Naive thymus-derived CD8-positive, alpha-beta T cell (primary cell): ENCODE data around the gene ZNF496. TPM values are rescaled to one million over a fixed set of nuclear protein-coding genes. Genes with fewer than 3 reads are reported as not detected.

Source experiments
- ATAC-seq, 2 donors: fragments of 150-1000 bp; cut with Tn5 transposase in 1 of 2; sonication (Bioruptor Pico), chemical (Tn5 transposase) in 1 of 2; 1 replicate in 1 of 2; 2 replicates in 1 of 2; pipeline ENCODE4 v1.10.0; 2021; ENCODE audit warnings: mild to moderate bottlenecking in 2 of 2, moderate library complexity in 2 of 2
- POLR2A ChIA-PET: fragments of 350-600 bp; sonication (Branson Sonifier 250); formaldehyde crosslinking; loops from one replicate; lab custom pipeline; 2021; ENCODE audit warnings: antibody characterized with exemption; lab: Charles Lee
- DNase-seq, 10 donors: peaks; one replicate each; pipeline versions ENCODE4 v3.0.0 to v3.0.0-alpha.2; 2020 to 2022
- H3K27ac Mint-ChIP-seq, 10 donors: one replicate each; pipeline ENCODE4 v1.8.0; 2020 to 2022; ENCODE audit warnings: mild to moderate bottlenecking in 10 of 10, mixed read lengths in 10 of 10, moderate library complexity in 4 of 10, inconsistent platforms in 1 of 10
- H3K27me3 Mint-ChIP-seq, 5 donors: one replicate each; pipeline ENCODE4 v1.8.0; 2021 to 2022; ENCODE audit warnings: mixed read lengths in 5 of 5
- H3K36me3 Mint-ChIP-seq, 3 donors: one replicate each; pipeline ENCODE4 v1.8.0; 2020 to 2022; ENCODE audit warnings: mixed read lengths in 3 of 3, mild to moderate bottlenecking in 2 of 3, inconsistent platforms in 1 of 3
- H3K4me1 Mint-ChIP-seq, 4 donors: one replicate each; pipeline ENCODE4 v1.8.0; 2021 to 2022; ENCODE audit warnings: mixed read lengths in 4 of 4
- H3K4me3 Mint-ChIP-seq, 10 donors: one replicate each; pipeline ENCODE4 v1.8.0; 2020 to 2022; ENCODE audit warnings: mild to moderate bottlenecking in 10 of 10, mixed read lengths in 10 of 10, moderate library complexity in 6 of 10, inconsistent platforms in 1 of 10
- H3K9me3 Mint-ChIP-seq, 9 donors: one replicate each; pipeline ENCODE4 v1.8.0; 2020 to 2022; ENCODE audit warnings: mixed read lengths in 9 of 9, mild to moderate bottlenecking in 3 of 9, inconsistent platforms in 1 of 9, moderate library complexity in 1 of 9
- polyA plus RNA-seq, 3 donors: library from polyadenylated mRNA; unstranded; fragments of 300-500 nt; fragmentation: Illumina TruSeq; gene quantifications; one replicate each; pipeline ENCODE4 v1.2.3, GENCODE V29; 2021
- total RNA-seq, 8 experiments: library from RNA in 2 of 8; stranded (reverse) in 2 of 8; gene quantifications; one replicate each; pipeline ENCODE4 v1.2.3 and lab custom pipeline; 2021 to 2026

Gene ZNF496
- total and polyA plus RNA-seq, 5 experiments from 2014 or later: 17.3 to 77.8 (median 36.3) TPM

DNA sequence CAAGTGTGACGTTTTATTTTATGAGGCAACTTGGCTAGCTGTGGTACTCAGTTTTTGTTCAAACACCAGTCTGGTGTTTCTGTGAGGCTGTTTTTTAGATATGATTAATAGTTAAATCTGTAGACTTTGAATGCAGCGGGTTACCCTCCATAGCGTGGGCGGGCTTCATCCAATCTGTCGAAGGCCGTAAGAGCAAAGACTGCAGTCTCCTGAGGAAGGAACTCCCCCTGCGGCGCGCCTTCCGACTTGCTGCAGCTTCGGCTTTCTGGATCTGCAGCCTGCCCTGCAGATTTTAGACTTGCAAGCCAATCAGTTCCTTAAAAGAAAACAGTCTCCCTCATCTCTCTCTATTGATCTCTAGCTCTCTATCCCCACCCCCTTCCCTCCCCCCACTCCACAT lies 4.2 kb upstream of the ZNF496 start:
- Mint-ChIP-seq H3K27ac (peak overlapping the region in 4 of 10 donors; percentile 17 to 61 (median 32)), H3K4me3 (no peak overlapping the region), H3K4me1 (peaks cover 15 to 51% (median 42%) of the 10 kb centered on the region in 4 donors), H3K27me3 (no peaks in the 10 kb centered on the region), H3K9me3 (no peaks in the 10 kb centered on the region), H3K36me3 (peaks cover 0 to 3% (median 0%) of the 10 kb centered on the region in 3 donors)
- POLR2A ChIA-PET: interaction anchor here (1.1 to 2.1 kb wide), 3 partner anchors 8 to 126 kb away, joined by 3 to 8 read pairs (median 6); no protein-coding TSS in a partner anchor
- no peak for ATAC-seq
- no peak for DNase-seq

DNA sequence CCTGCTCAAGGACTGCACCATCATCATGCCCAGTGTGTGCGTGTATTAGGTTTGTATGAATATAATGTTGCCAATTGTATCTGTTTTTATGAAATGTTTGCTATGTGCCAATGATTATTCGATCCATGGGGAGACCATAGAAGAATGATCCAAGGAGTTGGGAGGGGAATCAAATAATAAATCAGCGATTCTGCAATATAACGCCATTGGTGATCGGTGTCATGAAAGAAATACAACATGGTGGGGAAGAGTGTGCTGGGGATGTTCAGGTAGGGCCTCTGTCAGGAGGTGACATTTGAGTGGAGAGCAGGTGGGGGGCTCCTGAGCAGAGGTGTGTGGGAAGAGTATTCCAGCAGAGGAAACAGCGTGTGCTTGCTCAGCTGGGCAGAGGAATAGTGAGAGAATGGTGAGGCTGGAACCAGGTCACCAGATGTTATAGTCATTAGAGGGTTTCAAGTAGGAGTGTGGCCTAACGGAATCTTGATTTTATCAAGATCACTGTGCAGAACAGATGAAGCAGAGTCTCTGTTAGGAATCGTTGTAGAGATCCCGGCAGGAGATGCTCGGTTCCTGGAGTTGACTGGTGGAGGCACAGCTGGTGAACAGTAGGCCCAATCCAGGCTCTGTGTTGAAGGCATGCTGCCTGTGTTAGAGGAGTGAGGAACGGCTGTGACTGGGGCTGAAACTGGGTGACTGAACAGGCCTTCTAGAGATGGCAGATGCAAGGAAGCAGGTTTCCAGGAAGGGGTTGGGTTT lies 2.9 kb upstream of the ZNF496 start:
- Mint-ChIP-seq H3K27ac (peak overlapping the region in 8 of 10 donors; percentile 1 to 91 (median 58)), H3K4me3 (peak overlapping the region in 5 of 10 donors; percentile 3 to 87 (median 30)), H3K36me3 (peaks cover 0 to 7% (median 0%) of the 10 kb centered on the region in 3 donors), H3K27me3 (no peaks in the 10 kb centered on the region), H3K9me3 (no peaks in the 10 kb centered on the region), H3K4me1 (peaks cover 25 to 63% (median 50%) of the 10 kb centered on the region in 4 donors)
- POLR2A ChIA-PET: interaction anchor here (1.8 kb wide), 1 partner anchor 12 kb away, joined by 8 read pairs; no protein-coding TSS in a partner anchor
- ATAC-seq: no peak
- no peak for DNase-seq

DNA sequence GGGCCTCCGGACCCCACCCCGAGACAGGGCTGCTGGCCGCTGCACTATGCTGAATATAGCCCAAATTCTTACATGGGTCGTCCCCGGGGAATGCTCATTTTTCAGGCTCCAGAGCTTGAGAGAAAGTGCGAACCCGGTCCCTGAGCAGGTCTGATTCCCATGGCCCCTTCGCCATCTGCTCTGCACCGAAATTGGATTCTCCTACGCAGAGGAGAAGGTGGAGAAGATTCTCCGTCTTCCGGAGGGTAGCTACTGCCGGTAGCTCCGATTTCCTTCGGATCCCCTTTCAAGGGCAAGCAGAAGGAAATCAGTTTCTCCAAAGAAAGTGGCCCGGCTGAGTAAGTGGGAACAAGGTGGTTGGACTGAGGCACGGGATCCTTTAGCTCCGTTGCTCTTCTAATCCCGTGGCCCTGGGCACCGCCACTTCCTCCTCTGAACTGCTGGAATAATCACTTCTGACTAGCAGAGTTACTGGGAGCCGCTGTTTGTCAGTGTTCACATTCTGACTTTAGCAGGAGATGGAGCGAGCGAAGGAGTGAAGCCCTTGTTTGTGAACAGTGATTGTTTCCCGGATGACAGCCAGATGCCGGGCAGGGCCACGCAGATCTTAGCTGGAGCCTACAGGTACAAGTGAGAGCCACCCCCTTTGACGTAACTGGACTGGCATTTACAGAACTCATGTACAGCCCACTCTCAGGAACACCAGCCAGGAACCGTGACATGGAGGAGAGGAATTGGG lies 1.1 kb upstream of the ZNF496 start:
- no peaks in the 10 kb centered on the region for H3K9me3 Mint-ChIP-seq
- POLR2A ChIA-PET: interaction anchor here (0.6 to 3.1 kb wide), 7 partner anchors 10 to 401 kb away, joined by 3 to 34 read pairs (median 7); partner anchors contain the start of gene AHCTF1
- DNase-seq (no peak), ATAC-seq (no peak)
- H3K4me3 Mint-ChIP-seq: peak overlapping the region; percentile 72 to 96 (median 80)
- peaks cover 30 to 75% (median 53%) of the 10 kb centered on the region in 4 donors for H3K4me1 Mint-ChIP-seq
- H3K27me3 Mint-ChIP-seq: no peaks in the 10 kb centered on the region
- peaks cover 0 to 11% (median 0%) of the 10 kb centered on the region in 3 donors for H3K36me3 Mint-ChIP-seq
- H3K27ac Mint-ChIP-seq: peak overlapping the region; percentile 61 to 95 (median 89)

DNA sequence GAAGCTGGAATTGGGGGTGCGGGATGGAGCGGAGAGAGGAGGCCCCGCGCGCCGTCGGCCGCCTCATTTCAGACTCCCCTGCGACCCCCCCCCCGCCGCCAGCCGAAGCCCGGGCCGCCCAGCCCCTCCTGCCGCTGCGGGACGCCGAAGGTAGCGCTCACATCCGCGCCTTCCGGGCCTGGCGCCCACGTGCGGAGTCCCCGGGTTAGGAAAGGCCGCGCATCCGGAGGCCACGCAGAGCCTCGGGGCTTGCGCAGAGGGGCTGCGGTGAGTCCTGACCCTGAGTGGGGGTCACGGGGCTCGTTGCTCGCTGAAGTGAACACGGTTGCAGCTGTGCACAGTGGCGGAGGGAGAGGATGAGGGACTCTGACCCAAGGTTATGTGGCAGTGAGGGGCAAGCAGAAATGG lies 552 bp upstream of the ZNF496 start:
- H3K4me1 Mint-ChIP-seq: peaks cover 34 to 76% (median 54%) of the 10 kb centered on the region in 4 donors
- peak overlapping the region; percentile 61 to 95 (median 89) for H3K27ac Mint-ChIP-seq
- peaks cover 0 to 12% (median 0%) of the 10 kb centered on the region in 3 donors for H3K36me3 Mint-ChIP-seq
- no peaks in the 10 kb centered on the region for H3K27me3 Mint-ChIP-seq
- POLR2A ChIA-PET: interaction anchor here (0.6 to 3.1 kb wide), 6 partner anchors 9 to 1061 kb away, joined by 3 to 34 read pairs (median 7); no protein-coding TSS in a partner anchor
- DNase-seq (peak; percentile 33 to 83 (median 57)), ATAC-seq (peak; percentile 54 to 60)
- peak overlapping the region; percentile 72 to 96 (median 80) for H3K4me3 Mint-ChIP-seq
- H3K9me3 Mint-ChIP-seq: no peaks in the 10 kb centered on the region

DNA sequence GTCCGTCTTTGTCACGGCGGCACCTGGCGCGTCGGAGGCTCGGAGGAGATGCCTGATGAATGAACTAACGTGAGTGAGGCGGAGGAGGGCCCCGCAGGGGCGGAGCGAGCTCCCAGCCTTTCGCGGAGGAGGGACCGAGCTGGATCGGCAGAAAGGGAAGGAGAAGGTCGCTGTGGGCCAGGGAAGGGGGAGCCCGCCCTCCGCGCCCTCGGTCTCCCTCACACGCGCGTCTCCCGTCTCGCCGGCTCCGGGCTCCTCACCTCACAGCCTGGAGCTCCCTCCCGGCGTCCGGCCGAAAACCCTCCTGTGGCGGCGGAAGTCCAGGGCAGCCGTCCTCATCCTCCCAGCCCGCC lies 519 bp downstream of the ZNF496 start:
- peaks cover 44 to 78% (median 58%) of the 10 kb centered on the region in 4 donors for H3K4me1 Mint-ChIP-seq
- H3K27me3 Mint-ChIP-seq: no peaks in the 10 kb centered on the region
- peaks cover 0 to 12% (median 0%) of the 10 kb centered on the region in 3 donors for H3K36me3 Mint-ChIP-seq
- POLR2A ChIA-PET: interaction anchor here (0.7 to 3.1 kb wide), 6 partner anchors 8 to 227 kb away, joined by 3 to 34 read pairs (median 4); partner anchors contain the start of gene ZNF669
- DNase-seq (peak in 9 of 10 donors; percentile 51 to 85 (median 71)), ATAC-seq (peak; percentile 55 to 66)
- H3K27ac Mint-ChIP-seq: peak overlapping the region; percentile 53 to 96 (median 94)
- peak overlapping the region; percentile 84 to 97 (median 94) for H3K4me3 Mint-ChIP-seq
- no peaks in the 10 kb centered on the region for H3K9me3 Mint-ChIP-seq

DNA sequence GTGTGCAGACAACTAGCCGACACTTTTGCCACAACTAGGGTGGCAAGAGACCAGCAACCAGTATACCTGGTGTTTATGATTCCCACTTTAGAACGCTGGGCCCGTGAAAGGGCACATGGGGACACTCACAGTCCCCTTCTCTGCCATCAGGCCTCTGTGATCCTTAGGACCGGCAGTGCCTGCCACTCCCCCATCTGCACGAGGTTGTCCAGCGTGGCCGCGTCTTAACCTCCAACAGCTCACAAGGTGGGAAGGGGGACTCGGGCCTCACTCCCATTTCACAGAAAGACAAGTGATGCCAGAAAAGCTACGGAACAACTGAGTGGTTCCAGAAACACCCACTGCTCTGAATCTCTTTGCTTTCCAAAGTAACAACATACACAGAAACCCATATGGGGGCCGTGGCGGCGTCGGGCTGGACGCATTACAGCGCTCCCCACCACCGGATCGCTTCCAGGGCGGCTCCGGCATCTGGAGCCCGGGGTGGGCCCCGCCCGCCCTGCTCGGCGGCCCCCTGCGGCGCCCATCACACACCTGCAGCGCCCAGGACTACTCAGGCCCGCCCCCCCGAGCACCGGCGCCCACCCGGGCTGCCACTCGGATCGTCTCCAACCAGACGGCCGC lies 1.0 kb downstream of the ZNF496 start:
- POLR2A ChIA-PET: interaction anchor here (0.7 to 3.1 kb wide), 7 partner anchors 7 to 227 kb away, joined by 3 to 34 read pairs (median 4); partner anchors contain the start of gene ZNF669
- H3K27me3 Mint-ChIP-seq: no peaks in the 10 kb centered on the region
- H3K4me1 Mint-ChIP-seq: peaks cover 45 to 78% (median 57%) of the 10 kb centered on the region in 4 donors
- peaks cover 0 to 12% (median 0%) of the 10 kb centered on the region in 3 donors for H3K36me3 Mint-ChIP-seq
- H3K27ac Mint-ChIP-seq: peak overlapping the region; percentile 53 to 96 (median 94)
- H3K9me3 Mint-ChIP-seq: no peaks in the 10 kb centered on the region
- no peak for ATAC-seq
- peak overlapping the region; percentile 84 to 97 (median 94) for H3K4me3 Mint-ChIP-seq
- peak in 1 of 10 donors; percentile 50 for DNase-seq

DNA sequence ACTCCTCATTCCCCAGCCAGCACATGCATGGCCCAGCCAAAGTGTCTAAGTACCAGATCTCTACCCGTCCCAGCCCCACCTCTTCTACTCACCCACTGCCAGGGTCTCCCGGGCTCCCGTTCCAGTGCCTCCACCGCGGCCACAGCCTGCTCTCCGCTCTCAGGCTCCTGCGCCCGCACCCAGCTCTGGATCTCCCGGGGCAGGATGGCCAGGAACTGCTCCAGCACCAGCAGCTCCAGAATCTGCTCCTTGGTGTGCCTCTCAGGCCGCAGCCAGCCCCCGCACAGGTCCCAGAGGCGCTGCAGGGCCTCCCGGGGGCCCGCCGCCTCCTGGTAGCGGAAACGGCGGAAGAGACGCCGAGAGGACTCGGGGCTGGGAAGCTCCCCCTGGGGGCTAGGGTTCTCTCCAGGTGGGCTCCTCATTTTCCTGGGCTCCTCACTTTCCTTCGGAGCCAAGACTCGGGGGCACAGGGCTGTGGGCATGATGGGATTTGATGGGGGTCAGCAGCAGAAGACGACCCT lies 2.5 kb downstream of the ZNF496 start:
- H3K4me1 Mint-ChIP-seq: peaks cover 40 to 78% (median 47%) of the 10 kb centered on the region in 4 donors
- POLR2A ChIA-PET: interaction anchor here (0.5 to 1.2 kb wide), 4 partner anchors 10 to 400 kb away, joined by 3 to 4 read pairs (median 4); no protein-coding TSS in a partner anchor
- ATAC-seq (no peak), DNase-seq (no peak)
- peaks cover 0 to 18% (median 0%) of the 10 kb centered on the region in 3 donors for H3K36me3 Mint-ChIP-seq
- peak overlapping the region in 6 of 10 donors; percentile 91 to 99 (median 96) for H3K27ac Mint-ChIP-seq
- H3K4me3 Mint-ChIP-seq: peak overlapping the region in 8 of 10 donors; percentile 13 to 95 (median 46)
- no peaks in the 10 kb centered on the region for H3K27me3 Mint-ChIP-seq
- H3K9me3 Mint-ChIP-seq: no peaks in the 10 kb centered on the region

DNA sequence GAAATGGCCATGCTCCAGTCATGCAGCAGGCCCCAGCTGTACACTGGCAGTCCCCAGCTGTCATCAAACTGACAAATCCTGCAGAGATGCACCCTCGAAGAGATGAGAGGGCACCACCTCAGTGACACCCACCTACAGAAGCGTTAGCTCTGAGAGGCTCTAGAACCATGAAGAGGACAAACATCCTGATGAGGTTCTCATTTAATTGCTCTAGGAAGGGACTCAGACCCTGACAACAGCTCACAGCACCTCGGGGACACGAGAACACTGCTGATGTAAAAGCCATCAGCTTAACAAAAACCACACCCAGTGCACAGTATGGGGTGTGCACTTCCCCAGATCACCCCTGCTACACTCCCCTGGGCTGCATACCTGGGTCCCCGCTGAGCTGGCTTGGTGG lies 3.4 kb downstream of the ZNF496 start:
- POLR2A ChIA-PET: interaction anchor here (0.8 to 1.2 kb wide), 5 partner anchors 8 to 399 kb away, joined by 3 to 4 read pairs (median 4); no protein-coding TSS in a partner anchor
- peak overlapping the region; percentile 30 to 99 (median 95) for H3K27ac Mint-ChIP-seq
- ATAC-seq: peak in 1 of 2 donors; percentile 24
- H3K9me3 Mint-ChIP-seq: no peaks in the 10 kb centered on the region
- H3K4me3 Mint-ChIP-seq: peak overlapping the region in 8 of 10 donors; percentile 12 to 74 (median 62)
- H3K27me3 Mint-ChIP-seq: no peaks in the 10 kb centered on the region
- peaks cover 0 to 20% (median 2%) of the 10 kb centered on the region in 3 donors for H3K36me3 Mint-ChIP-seq
- peaks cover 40 to 75% (median 45%) of the 10 kb centered on the region in 4 donors for H3K4me1 Mint-ChIP-seq
- peak in 2 of 10 donors; percentile 34 to 55 for DNase-seq

DNA sequence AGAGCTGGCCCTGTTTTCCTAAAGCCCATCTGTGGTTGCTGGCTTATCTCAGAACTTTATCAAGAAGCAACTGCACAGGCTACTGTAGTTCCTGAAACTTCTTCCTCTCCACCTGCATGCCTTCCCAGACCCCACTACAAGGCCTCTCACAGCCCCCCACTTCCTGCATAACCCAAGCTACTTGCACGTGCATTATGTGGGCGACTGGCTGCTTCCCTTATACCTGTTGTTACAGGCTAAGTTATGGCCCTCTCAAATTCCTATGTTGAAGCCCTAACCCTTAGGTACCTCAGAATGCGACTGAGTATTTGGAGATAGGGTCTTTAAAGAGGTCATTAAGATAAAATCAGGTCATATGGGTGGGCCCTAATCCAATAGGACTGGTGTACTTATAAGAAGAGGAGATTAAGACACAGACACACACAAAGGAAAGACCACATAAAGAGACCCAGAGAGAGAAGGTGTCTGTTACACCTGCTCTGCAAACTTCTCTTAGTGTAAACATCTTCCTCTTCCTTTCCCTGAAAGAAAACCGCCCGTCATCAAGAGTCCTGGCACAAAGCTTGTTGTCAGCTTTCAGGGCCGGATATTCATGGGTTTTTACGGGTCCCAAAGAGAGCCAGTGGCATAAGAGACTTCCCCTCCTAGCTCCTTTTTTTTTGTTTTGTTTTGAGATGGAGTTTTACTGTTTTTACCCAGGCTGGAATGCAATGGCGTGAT lies 5.1 kb downstream of the ZNF496 start:
- DNase-seq (peak in 4 of 10 donors; percentile 36 to 78 (median 62)), ATAC-seq (peak; percentile 9 to 32)
- Mint-ChIP-seq H3K9me3 (no peaks in the 10 kb centered on the region), H3K27me3 (no peaks in the 10 kb centered on the region), H3K36me3 (peaks cover 0 to 20% (median 11%) of the 10 kb centered on the region in 3 donors), H3K27ac (peak overlapping the region; percentile 84 to 99 (median 95)), H3K4me1 (peaks cover 41 to 77% (median 48%) of the 10 kb centered on the region in 4 donors), H3K4me3 (peak overlapping the region; percentile 4 to 84 (median 68))
- POLR2A ChIA-PET: interaction anchor here (0.9 to 1.5 kb wide), 3 partner anchors 8 to 116 kb away, joined by 3 to 7 read pairs (median 6); no protein-coding TSS in a partner anchor

DNA sequence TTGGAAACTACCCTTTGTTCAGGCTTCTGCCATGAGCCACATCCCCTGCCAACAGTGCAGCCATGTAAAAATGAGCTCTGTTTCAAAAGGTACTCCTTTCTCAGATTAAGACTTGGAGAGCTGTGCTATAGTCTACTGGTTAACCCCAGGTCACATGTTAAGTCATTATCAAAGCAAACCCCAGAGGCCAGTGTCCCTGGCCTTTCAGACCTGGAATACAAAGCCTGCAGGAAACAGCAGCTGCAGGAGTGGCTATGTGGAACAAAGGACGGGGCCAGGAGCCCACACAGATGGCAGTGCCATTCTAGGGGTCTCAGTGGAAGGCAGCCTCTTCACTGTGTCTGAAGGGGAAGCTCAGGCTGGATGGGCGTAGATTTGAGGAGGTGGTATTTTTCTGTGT lies 6.7 kb downstream of the ZNF496 start:
- ATAC-seq (no peak), DNase-seq (no peak)
- H3K4me3 Mint-ChIP-seq: peak overlapping the region in 3 of 10 donors; percentile 13 to 56 (median 30)
- peaks cover 33 to 78% (median 44%) of the 10 kb centered on the region in 4 donors for H3K4me1 Mint-ChIP-seq
- H3K27me3 Mint-ChIP-seq: no peaks in the 10 kb centered on the region
- peak overlapping the region in 9 of 10 donors; percentile 68 to 99 (median 98) for H3K27ac Mint-ChIP-seq
- H3K9me3 Mint-ChIP-seq: no peaks in the 10 kb centered on the region
- H3K36me3 Mint-ChIP-seq: peaks cover 0 to 33% (median 11%) of the 10 kb centered on the region in 3 donors
- POLR2A ChIA-PET: interaction anchor here (0.6 to 3.5 kb wide), 4 partner anchors 7 to 136 kb away, joined by 3 to 34 read pairs (median 4); partner anchors contain the start of gene ZNF496
